Hepatocyte (in vitro differentiated cells): Measurements from ENCODE around the gene CMTM4.

Experiments used
- CTCF ChIP-seq: fragments of 200-600 bp; sonication (generic); IDR thresholded peaks from 2 replicates; pipeline ENCODE4 v1.5.1; 2016; ENCODE audit warnings: antibody characterized with exemption, mild to moderate bottlenecking; ENCODE audit not compliant: poor library complexity
- EZH2phosphoT487 ChIP-seq: fragments of 200-600 bp; sonication (generic); IDR thresholded peaks from one replicate; pipeline ENCODE4 v1.6.1; 2018; ENCODE audit warnings: antibody characterized with exemption, mild to moderate bottlenecking, low read depth, moderate library complexity; ENCODE audit not compliant: unreplicated experiment, severe bottlenecking

- TF ChIP-seq CTCF (no peak), EZH2phosphoT487 (no peak)
Measured at GRCh38 chr16:66695471-66695934, 1.0 kb downstream of the CMTM4 start.
